HG03025 (cell line): ENCODE results near the gene TMEM178B.

Source experiments
- ATAC-seq: cut with Tn5 transposase; IDR thresholded peaks from one replicate; pipeline ENCODE4 v1.9.1; 2021; ENCODE audit warnings: mild to moderate bottlenecking, moderate library complexity; ENCODE audit not compliant: unreplicated experiment, low FRiP score

The TMEM178B gene

GRCh38 chr7:141444961-141445360, 371.1 kb downstream of the TMEM178B start:
- no peak for ATAC-seq

GRCh38 chr7:141451232-141451631, 377.4 kb downstream of the TMEM178B start:
- ATAC-seq: no peak

- ATAC-seq: no peak
Measured at GRCh38 chr7:141452911-141453310, 379.0 kb downstream of the TMEM178B start.

- ATAC-seq: no peak
Measured at GRCh38 chr7:141454338-141454737, 380.5 kb downstream of the TMEM178B start.

- no peak for ATAC-seq
Measured at GRCh38 chr7:141455723-141456122, 381.9 kb downstream of the TMEM178B start.

- ATAC-seq: no peak
Measured at GRCh38 chr7:141456298-141456697, 382.4 kb downstream of the TMEM178B start.

- ATAC-seq: no peak
Measured at GRCh38 chr7:141456711-141457110, 382.8 kb downstream of the TMEM178B start.

- ATAC-seq: no peak
Measured at GRCh38 chr7:141460781-141461715, 387.2 kb downstream of the TMEM178B start.

GRCh38 chr7:141461924-141462323, 388.1 kb downstream of the TMEM178B start:
- no peak for ATAC-seq

- ATAC-seq: no peak
Measured at GRCh38 chr7:141462958-141463357, 389.1 kb downstream of the TMEM178B start.

GRCh38 chr7:141463986-141464385, 390.1 kb downstream of the TMEM178B start:
- ATAC-seq: no peak

GRCh38 chr7:141464551-141464950, 390.7 kb downstream of the TMEM178B start:
- ATAC-seq: no peak

- ATAC-seq: no peak
Measured at GRCh38 chr7:141466151-141466904, 392.5 kb downstream of the TMEM178B start.

GRCh38 chr7:141468341-141468740, 394.5 kb downstream of the TMEM178B start:
- no peak for ATAC-seq

- ATAC-seq: no peak
Measured at GRCh38 chr7:141475679-141476078, 401.8 kb downstream of the TMEM178B start.

- ATAC-seq: no peak
Measured at GRCh38 chr7:141477865-141478264, 404.0 kb downstream of the TMEM178B start.

GRCh38 chr7:141478845-141479244, 405.0 kb downstream of the TMEM178B start:
- ATAC-seq: no peak

GRCh38 chr7:141480953-141481352, 407.1 kb downstream of the TMEM178B start:
- no peak for ATAC-seq

GRCh38 chr7:141481971-141482370, 408.1 kb downstream of the TMEM178B start:
- no peak for ATAC-seq

- no peak for ATAC-seq
Measured at GRCh38 chr7:141483044-141483443, 409.2 kb downstream of the TMEM178B start.

GRCh38 chr7:141484907-141485306, 411.0 kb downstream of the TMEM178B start:
- no peak for ATAC-seq
